Amygdala (tissue), 56 donors: ENCODE measurements around the gene TDRD9.

Experiments
- DNase-seq, 56 donors: peaks; one replicate each; lab custom pipeline; 2025; lab: John Stamatoyannopoulos, UW

The TDRD9 gene

DNA sequence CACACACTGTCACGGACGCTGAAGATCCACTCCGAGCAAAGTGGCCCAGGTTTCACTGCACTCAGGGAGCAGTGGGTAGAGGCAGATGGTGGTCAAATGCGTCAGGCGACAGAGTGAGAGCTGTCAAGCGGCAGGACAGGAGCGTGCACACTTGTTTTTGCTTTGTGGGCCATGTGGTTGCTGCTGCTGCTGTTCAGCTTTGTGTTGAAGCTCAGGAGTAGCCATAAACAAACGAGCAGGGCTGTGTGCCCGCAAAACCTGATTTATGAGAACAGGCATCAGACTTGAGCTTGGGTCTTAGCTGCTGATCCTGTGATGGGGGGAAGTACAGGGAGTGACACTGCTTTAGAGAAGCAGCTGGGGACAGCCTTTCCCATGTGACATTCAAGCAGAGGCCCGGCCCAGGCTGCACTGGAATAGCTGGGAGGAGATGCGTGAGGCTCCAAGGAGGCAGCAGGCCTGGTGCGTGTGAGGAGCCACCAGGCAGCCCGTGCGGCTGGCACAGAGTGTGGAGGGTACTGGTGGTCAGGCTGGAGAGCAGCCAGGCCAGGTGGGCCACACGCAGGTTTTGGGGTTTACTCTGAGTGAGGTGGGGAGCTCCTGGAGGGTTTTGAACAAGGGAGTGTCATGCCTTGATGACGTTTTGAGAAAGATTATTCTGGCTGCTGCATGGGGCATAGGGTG lies 126.1 kb downstream of the TDRD9 start:
- DNase-seq: no peak

DNA sequence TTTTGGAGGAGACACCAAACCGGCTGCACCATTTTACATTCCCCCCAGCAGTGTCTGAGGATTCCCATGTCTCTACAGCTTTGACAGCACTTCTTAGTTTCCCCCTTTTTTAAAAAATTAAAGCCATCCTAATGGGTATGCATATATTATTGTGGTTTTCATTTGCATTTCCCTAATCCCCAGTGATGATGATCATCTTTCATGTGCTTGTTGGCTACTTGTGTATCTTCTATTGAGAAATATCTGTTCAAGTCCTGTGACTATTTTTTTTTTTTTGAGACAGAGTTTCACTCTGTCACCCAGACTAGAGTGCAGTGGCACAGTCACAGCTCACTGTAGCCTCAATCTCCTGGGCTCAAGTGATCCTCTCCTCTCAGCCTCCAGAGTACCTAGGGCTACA lies 134.0 kb downstream of the TDRD9 start:
- DNase-seq: no peak

DNA sequence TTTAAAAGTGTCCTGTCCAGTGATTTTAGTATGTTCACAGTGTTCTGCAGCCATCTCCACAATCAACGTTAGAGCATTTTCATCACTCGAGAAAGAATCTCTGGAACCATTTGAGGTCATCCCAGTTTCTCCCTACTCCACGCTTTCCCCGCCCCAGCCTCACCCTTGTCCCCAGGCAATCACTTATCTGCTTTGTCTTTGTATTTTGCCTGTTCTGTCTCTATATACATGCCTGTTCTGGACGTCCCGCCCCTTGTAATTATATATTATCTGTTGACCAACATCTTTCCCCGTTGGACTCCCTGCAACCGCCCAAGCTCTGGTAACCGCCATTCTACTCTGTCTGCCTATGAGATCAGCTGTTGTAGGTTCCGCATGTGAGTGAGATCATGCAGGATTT lies 135.7 kb downstream of the TDRD9 start:
- DNase-seq: no peak

DNA sequence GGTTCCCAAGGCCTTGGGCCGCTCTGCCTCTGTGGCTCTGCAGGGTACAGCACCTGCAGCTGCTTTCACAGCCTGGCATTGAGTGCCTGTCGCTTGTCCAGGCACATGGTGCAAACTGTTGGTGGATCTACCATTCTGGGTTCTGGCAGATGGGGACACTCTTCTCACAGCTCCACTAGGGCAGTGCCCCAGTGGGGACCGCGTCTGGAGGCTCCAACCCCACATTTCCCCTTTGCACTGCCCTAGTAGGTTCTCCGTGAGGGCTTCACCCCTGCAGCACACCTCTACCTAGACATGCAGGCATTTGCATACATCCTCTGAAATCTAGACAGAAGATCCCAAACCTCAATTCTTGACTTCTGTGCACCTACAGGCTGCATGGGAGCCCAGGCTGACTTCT lies 138.0 kb downstream of the TDRD9 start:
- DNase-seq: no peak

DNA sequence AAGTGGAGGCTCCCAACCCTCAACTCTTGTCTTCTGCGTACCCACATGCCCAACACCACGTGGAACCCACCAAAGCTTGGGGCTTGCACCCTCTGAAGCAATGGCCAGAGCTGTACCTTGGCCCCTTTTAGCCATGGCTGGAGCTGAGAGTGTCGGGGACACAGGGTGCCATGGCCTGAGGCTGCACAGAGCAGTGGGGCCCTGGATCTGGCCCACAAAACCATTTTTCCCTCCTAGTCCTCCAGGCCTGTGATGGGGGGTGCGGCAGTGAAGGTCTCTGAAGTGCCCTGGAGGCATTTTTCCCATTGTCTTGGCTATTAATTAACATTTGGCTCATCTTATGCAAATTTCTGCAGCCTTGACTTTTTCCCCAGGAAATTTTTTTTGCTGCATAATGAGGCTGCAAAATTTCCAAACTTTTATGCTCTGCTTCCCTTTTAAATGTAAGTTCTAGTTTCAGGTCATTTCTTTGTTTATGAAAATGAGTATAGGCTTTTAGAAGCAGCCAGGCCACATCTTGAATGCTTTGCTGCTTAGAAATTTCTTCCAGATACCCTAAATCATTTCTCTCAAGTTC lies 138.6 kb downstream of the TDRD9 start:
- no peak for DNase-seq

DNA sequence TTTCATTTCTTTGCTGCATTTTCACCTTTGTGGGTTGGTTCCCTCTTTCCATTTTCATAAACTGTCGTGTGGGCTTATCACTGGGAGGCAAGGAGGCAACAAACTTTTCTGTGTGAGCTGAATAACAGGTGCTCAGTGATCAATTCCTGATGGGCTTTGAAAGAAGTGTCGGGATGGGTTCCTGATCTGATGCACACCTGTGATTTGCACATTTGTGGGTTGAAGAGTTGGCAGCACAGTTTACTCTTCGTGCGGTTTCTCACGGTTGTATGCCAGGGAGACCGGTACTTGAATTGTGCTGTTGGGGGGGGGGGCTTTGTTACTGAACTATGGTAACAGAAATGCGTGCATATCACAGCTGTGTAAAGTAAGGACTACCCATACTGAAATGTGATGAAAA lies 141.3 kb downstream of the TDRD9 start:
- DNase-seq: no peak

DNA sequence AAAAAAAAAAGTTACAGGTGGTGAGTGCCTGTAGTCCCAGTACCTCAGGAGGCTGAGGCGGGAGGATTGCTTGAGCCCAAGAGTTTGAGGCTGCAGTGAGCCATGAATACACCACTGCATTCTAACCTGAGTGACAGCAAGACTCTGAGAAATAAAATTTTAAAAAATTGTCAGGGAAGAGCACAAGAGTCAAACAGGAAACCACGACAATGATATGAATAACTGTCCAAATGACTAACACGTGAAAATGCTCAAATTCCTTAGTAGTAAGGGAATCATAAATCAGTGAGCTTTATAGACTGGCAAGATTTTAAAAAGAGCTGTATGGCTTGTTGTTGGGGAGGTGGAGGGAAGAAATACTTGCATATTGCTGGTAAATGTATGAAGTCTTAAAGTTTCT lies 144.3 kb downstream of the TDRD9 start:
- DNase-seq: no peak

DNA sequence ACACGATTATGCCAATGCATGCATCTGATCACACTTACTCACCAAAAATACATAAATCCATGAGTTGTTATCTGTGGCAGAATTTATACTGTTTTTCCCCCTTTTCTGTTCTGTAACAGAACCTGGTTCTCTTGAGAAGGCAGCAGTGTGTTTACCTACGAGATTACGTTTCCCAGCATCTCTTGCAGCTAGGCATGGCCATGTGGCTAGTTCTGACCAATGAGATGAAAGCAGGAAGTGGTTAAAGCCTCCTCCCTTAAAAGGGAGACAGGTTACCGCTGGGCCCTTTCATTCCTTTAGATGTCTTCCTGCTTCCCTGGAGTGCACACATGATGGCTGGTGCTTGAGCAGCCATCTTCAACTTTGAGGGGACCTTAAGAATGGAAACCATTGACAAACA lies 145.5 kb downstream of the TDRD9 start:
- no peak for DNase-seq

DNA sequence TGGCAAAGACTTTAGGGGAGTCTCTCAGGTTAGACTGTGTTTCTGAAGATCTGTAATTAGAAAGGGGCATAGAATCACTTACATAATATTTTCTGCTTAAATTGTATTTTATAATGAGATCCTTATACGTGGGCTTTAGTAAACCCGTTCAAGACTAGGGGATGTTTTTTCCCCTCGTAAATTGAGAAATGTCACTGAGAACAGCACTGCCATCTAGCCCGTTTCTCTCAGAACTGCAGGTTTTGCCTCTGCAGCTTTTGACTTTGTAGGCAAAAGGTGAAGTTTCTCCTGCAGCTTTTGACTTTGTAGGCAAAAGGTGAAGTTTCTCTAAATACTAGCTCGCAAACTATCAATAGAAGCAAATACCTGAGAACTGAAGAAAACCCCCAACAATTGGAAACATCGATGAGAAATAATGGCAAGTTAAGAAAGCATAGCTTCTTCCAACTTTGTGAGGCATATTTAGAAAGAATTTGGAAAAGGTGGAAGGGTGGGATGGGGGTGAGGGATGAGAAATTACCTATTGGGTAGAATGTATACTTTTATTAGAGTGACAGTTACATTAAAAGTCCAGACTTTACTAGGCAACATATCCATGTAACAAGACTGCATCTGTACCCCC lies 147.4 kb downstream of the TDRD9 start:
- DNase-seq: no peak

DNA sequence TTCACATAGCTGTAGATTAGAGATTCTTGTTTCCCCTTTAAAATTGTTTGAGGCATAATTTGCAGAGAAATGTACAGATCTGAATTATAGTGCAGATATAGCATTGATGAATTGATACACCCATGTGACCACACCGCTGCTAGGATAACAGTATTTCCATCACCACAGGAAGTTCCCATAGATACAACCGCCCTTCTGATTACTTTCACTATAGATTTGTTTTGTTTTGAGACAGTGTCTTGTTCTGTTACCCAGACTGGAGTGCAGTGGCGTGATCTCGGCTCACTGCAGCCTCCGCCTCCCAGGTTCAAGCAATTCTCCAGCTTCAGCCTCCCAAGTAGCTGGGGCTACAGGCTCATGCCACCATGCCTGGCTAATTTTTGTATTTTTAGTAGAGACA lies 148.5 kb downstream of the TDRD9 start:
- DNase-seq: no peak

DNA sequence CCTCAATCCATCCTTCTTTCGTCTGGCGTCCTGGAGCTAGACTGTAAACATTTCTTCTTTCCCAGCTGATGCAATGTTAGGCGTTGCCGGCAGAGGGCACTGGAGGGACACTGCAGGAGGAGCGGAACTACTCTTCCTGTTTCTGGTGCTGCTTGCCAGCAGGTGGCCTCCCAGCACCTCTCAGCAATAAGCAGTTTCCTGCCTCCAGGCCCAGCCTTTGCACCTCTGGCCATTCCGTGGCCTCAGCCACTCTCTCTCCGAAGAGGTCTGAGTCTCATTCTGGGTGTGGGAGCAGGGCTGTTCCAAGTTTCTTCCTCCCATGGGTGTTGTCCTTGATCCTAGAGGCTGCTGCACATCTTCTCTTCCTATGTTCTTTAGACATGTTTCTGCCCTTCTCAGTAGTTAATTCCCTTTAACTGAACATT lies 149.8 kb downstream of the TDRD9 start:
- DNase-seq: peak in 53 of 56 donors; percentile 20 to 87 (median 68)

DNA sequence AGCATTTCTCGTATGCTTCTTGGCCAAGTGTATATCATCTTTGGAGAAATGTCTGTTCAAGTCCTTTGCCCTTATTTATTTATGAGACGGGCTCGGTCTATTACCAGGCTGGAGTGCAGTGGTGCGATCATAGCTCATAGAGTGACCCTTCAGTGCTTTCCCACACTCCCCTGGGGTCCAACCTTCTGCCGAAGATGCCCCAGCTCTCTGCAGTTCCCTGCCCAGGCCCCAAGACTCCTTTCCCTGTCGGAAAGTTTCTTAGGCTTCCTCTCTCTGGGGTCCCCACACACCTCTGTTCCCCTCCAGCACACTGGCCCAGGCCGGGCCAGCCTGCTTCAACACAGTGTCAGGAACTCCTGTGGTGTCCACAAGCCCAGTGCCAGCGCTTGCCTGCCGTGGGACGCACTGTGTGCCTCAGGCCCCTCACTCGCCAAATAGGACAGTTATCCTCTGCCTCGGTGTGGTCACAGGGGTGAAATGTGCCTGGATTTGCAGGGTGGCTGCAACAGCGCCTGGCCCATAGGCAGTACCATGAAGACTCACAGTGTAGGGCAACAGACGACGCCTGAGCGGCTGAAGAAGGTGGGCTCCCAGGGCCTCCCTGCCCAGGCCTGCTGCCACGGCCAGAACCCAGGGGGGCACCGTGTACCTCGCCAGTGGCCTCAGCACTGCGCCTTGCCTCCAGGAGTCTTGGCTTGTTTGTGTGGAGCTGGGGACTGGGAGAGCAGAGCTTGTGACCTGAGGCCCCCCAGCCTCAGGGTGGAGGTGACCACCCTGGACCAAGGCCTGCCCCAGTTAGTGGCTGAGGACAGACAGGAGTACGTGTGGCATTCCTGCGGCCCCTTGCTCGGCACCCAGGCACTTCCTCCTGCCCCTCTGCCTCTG lies 152.4 kb downstream of the TDRD9 start:
- DNase-seq: no peak

DNA sequence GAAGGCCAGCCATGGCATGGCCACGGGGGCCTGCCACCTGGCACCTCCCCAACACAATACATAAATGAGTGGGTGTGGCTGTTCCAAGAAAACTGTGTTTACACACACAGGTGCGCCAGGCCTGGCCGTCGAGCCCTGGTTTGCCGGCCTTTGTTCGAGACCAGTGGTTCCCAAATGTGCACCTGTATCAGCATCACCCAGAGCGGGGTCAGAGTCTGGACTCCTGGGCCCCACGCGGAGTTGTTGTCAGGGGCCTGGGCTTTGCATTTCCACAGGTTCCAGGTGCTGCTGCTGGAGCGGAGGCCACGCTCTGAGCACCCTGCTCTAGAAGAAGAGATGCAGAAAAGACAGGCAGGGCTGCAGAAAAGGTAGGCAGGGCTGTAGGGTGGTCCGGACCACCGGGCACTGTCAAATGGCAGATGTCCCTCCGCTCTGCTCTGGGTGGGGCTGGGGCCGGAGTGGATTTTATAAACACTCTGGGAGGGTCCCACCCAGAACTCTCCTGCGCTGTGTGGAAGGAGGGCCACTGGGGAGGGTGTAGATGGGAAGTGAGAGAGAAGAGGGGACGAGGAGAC lies 153.1 kb downstream of the TDRD9 start:
- DNase-seq: no peak

DNA sequence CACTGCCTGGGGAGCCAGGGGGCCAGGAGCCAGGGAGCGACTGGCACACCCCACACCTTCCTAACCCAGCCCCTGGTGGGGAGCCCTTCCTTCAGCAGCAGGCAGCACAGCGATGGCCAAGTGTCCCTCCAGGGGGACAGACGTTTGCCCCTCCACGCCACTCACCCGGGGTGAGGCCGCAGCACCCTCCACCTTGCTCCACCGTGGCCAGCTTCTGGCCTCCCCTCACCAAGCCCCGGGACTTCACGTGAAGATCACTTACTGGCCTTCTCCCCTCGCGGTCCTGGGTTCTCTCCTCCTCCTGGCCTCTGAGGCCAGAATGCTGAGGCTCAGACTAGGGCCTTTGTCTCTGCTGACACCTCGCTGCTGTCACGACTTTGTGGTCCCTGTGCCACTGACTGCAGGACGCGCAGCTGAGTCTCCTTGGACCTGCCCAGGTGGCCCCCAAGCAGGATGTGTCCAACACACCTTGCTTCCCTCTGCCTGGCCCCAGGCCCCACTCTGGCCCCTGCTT lies 153.8 kb downstream of the TDRD9 start:
- DNase-seq: no peak

DNA sequence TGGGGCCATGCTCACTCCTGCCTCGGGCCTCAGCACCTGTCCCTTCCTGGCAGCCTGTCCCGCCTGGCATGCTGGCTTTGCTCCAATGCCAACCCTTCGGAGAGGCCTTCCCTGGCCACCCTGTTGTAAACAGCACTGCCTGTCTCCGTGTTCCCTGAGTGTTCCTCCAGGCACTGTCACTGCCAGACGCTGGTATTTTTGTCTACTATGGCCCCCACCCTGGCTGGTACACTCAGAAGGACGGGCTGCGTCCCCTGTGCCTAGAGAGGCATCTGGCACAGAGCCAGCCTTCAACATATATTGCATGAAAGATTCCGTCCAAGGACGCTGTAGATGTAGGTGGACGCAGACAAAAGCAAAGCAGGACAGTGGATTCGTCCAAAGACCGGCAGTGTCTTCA lies 154.6 kb downstream of the TDRD9 start:
- no peak for DNase-seq

DNA sequence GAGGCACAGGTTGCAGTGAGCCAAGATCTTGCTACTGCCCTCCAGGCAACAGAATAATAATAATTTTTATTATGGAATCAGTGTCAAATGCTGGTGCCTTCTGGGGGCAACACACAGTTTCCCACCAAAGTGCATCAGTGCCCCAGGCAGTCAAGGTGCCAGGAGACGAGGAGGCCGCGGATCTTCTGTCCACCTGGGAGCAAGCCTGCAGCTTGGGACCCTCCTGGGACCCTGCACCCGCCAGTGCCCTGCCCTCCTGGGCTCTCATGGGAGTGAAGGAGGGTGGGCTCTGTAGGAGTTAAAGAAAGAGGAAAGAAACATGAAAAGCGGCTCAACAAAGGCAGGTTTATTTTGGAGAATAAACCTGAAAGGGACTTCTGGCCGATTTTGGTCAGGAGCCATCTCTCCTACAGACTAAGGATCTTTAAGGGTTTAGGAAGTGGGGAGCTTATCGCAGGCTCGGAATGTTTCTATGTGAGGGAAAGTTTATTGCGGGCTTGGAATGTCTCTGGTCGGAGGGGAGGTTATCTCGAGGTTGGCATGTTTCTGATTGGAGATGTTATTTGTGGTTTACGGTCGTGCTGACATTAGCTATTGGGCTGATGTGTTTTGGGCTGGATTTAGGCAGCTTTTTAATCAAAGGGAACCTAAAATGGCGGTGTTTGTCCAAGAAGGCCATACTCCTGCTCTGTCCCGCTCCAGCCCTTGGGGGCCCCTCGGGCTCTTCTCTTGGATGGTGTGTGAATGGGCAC lies 156.2 kb downstream of the TDRD9 start:
- DNase-seq: no peak

DNA sequence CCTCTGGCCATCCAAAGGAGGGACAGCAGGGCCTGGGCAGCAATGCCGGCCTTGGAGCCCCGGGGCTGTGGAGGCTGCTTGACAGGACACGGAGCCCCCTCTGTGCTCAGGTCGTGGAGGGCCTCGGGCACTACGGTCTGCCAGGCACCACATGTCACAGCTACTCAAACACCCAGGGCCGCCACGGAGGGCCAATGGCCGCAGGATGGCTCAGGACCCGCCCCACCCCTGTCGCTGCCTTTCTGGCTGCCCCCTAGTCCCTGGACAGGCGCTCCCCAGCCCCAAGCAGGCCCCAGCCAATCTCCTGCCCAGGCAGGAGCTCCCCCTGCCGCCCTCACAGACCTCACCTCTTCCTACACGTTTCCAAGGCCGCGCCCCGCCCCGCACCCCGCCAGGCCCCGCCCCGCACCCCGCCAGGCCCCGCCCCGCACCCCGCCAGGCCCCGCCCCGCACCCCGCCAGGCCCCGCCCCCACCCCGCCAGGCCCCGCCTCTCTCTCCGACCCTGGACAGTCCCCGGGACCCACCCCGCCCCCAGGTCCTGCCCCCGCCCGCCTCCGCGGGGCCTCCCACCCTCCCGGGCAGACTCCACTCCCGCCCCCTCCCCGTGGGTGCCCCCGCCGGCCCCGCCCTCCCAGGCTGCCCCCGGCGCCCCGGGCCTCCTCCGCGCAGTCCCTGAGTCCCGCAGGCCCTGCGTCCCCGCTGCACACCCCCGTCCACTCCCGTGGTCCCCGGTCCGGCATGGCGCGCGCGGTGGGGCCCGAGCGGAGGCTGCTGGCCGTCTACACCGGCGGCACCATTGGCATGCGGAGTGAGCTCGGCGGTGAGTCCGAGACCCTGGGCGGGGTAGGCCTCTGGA lies 157.0 kb downstream of the TDRD9 start, which contains the start of gene ASPG:
Gene ASPG (plus strand): TSS at position 669 of the 857 bp plus-strand sequence. CDS start 71 bp downstream, at position 740.
- peak in 1 of 56 donors; percentile 42 for DNase-seq

DNA sequence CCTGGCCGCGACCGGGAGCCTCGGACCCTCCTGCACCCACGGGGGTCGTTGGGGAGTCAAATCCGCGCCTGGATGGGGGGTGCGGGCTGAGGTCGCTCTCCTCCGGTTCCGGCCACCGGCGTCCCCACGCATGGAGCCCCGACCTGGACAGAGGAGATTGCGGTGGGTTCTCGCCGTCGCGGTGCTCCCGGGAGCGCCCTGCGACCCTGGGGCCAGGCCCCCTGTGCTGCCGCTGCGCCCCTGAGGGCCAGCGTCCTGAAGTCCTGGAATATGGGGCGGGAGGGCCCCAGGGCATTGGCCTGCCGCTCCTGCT lies 157.6 kb downstream of the TDRD9 start:
- no peak for DNase-seq

DNA sequence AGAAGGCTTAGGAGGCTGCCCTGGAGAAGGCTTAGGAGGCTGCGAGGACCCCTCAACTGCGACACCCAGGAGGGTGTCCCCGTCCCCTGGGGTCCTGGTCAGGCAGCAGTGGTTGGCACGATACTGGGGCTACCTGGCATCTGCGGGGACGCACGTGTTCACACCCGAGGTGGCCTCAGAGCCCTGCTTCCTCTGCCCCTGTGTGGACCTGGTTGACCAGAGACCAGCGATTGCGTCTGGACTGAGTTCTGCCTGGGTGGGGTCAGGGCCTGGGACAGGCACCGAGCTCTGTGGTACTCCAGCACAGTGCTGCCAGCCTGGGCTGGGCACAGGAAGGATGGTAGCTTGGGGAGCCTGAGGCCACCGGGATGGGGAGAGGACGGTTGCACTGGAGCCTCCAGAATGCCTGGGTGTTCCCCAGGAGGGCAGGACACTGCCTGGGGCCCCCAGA lies 158.0 kb downstream of the TDRD9 start:
- DNase-seq: no peak
